ENCODE data around the gene MX1. TPM values are rescaled to one million over a fixed set of nuclear protein-coding genes. Genes with fewer than 3 reads are reported as not detected.

Gene MX1
- polyA plus RNA-seq, 2 of the 4 experiments (the other 2 are of a cell fraction), result 0.58 to 0.96 TPM

GRCh38 chr21:41429925-41430491 is 4.0 kb downstream of the MX1 start:
- H3K4me3 ChIP-seq, result no peak overlapping the region
- no peak for FAIRE-seq
- CTCF ChIA-PET, result no interaction called here
- TF ChIP-seq KDM5A (IDR thresholded peaks at IDR 0.05), result no peak
- no peak for TF ChIP-seq TFCP2L1 (CRISPR knock-in tag; IDR thresholded peaks at IDR 0.05)
- TF ChIP-seq, protein P1, sequence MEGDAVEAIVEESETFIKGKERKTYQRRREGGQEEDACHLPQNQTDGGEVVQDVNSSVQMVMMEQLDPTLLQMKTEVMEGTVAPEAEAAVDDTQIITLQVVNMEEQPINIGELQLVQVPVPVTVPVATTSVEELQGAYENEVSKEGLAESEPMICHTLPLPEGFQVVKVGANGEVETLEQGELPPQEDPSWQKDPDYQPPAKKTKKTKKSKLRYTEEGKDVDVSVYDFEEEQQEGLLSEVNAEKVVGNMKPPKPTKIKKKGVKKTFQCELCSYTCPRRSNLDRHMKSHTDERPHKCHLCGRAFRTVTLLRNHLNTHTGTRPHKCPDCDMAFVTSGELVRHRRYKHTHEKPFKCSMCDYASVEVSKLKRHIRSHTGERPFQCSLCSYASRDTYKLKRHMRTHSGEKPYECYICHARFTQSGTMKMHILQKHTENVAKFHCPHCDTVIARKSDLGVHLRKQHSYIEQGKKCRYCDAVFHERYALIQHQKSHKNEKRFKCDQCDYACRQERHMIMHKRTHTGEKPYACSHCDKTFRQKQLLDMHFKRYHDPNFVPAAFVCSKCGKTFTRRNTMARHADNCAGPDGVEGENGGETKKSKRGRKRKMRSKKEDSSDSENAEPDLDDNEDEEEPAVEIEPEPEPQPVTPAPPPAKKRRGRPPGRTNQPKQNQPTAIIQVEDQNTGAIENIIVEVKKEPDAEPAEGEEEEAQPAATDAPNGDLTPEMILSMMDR (IDR thresholded peaks at IDR 0.05), result no peak
- TF ChIP-seq NR3C1 (IDR thresholded peaks at IDR 0.05), result no peak
- TF ChIP-seq RAD21 (conservative IDR thresholded peaks at IDR 0.05 in 1 of 2, IDR thresholded peaks at IDR 0.05 in 1 of 2), result no peak
- TF ChIP-seq POLR2A (IDR thresholded peaks at IDR 0.05; ENCODE audit: low read length), result no peak
- TF ChIP-seq HDAC2 (IDR thresholded peaks at IDR 0.05), result no peak
- no peak for TF ChIP-seq PHF8 (IDR thresholded peaks at IDR 0.05; ENCODE audit: borderline replicate concordance, low read depth)
- TF ChIP-seq, protein P2, sequence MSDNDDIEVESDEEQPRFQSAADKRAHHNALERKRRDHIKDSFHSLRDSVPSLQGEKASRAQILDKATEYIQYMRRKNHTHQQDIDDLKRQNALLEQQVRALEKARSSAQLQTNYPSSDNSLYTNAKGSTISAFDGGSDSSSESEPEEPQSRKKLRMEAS (IDR thresholded peaks at IDR 0.05), result no peak
- no peak for TF ChIP-seq NFE2L2 (conservative IDR thresholded peaks at IDR 0.05; ENCODE audit: low read length)
- TF ChIP-seq RCOR1 (IDR thresholded peaks at IDR 0.05; ENCODE audit: low read depth, low read length), result no peak
- TF ChIP-seq HOXA7 (CRISPR knock-in tag; IDR thresholded peaks at IDR 0.05), result no peak
- TF ChIP-seq FOSL2 (IDR thresholded peaks at IDR 0.05), result no peak
- TF ChIP-seq FOSL2 (CRISPR knock-in tag; IDR thresholded peaks at IDR 0.05), result no peak
- no peak for TF ChIP-seq MAZ (IDR thresholded peaks at IDR 0.05; ENCODE audit: borderline replicate concordance, low read depth, low read length)
- no peak for TF ChIP-seq EHF (CRISPR knock-in tag; IDR thresholded peaks at IDR 0.05)
- DNase-seq (ENCODE audit: low read depth in 1 of 2, low spot score in 1 of 2), result no peak
- no peaks in the 10 kb centered on the region for H3K4me1 ChIP-seq
- no peaks in the 10 kb centered on the region for H3K9me3 ChIP-seq
- POLR2A ChIA-PET, result no interaction called here
- no peak overlapping the region for H3K27ac ChIP-seq
- 20% methylated on average over 9 of the region's 9 CpGs for WGBS (ENCODE audit: missing lambda C conversion rate)
- no peak for ATAC-seq
- no peak overlapping the region for H3K4me2 ChIP-seq

DNA sequence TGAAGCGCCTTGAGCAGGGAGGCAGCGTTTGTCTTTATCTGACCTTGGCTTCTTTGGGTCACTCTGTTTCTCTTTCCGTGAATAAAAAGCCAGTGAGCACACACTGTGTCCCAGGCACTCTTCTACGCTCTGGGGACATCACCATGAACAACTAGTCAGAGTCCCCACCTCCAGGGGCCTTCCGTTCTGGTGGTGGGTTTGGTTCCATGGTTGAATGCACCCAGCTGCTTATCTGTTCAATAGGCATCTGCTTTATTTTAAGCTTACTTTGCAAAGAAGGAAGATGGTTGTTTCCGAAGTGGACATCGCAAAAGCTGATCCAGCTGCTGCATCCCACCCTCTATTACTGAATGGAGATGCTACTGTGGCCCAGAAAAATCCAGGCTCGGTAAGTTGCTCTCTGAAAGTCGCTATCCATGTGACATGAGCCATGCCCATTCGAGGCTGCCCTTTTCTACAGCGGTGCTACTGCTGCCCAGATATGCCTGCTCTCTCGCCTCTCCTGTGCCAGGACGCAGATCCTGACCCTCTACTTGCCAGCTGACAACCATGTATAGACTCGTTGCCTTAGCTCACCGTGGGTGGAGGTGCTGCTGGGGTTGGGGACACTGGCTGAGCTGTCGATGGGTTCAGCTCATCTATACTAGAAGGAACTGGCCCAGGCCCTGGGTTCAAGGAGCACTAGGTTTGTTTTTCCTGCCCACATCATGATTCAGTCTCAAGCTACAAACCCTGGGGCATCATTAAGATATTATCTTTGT is 5.9 kb downstream of the MX1 start:
- H3K4me1 ChIP-seq, result no peaks in the 10 kb centered on the region
- CTCF ChIA-PET, result interaction anchor here (0.6 kb wide), 1 partner anchor 114 kb away, joined by 3 read pairs; no protein-coding TSS in a partner anchor
- H3K27ac ChIP-seq, result no peak overlapping the region
- POLR2A ChIA-PET, result interaction anchor here (0.6 kb wide), 1 partner anchor 12 kb away, joined by 3 read pairs; no protein-coding TSS in a partner anchor
- TF ChIP-seq CHD4 (IDR thresholded peaks at IDR 0.05; ENCODE audit: borderline replicate concordance) (no peak), HOXB13 (CRISPR knock-in tag; IDR thresholded peaks at IDR 0.05; ENCODE audit: low read depth) (no peak), ZC3H11A (IDR thresholded peaks at IDR 0.05) (no peak), RNF2 (IDR thresholded peaks at IDR 0.05; ENCODE audit: borderline replicate concordance, low read depth) (no peak), POLR2A (IDR thresholded peaks at IDR 0.05; ENCODE audit: low read length) (no peak), GATA3 (IDR thresholded peaks at IDR 0.05; ENCODE audit: borderline replicate concordance) (no peak), NFE2L2 (conservative IDR thresholded peaks at IDR 0.05; ENCODE audit: low read length) (no peak), RARB (CRISPR knock-in tag; IDR thresholded peaks at IDR 0.05) (no peak), PHF8 (IDR thresholded peaks at IDR 0.05; ENCODE audit: borderline replicate concordance, low read depth) (no peak), BHLHE40 (IDR thresholded peaks at IDR 0.05; ENCODE audit: low read depth, low read length) (no peak), ZNF302 (CRISPR knock-in tag; IDR thresholded peaks at IDR 0.05) (no peak), EHMT2 (IDR thresholded peaks at IDR 0.05; ENCODE audit: low read depth) (no peak), RFX5 (IDR thresholded peaks at IDR 0.05) (no peak), HDAC2 (IDR thresholded peaks at IDR 0.05) (no peak), RCOR1 (IDR thresholded peaks at IDR 0.05; ENCODE audit: low read depth, low read length) (no peak), NR3C1 (IDR thresholded peaks at IDR 0.05) (no peak)
- TF ChIP-seq, protein P2 (IDR thresholded peaks at IDR 0.05), result no peak
- TF ChIP-seq, protein P3, sequence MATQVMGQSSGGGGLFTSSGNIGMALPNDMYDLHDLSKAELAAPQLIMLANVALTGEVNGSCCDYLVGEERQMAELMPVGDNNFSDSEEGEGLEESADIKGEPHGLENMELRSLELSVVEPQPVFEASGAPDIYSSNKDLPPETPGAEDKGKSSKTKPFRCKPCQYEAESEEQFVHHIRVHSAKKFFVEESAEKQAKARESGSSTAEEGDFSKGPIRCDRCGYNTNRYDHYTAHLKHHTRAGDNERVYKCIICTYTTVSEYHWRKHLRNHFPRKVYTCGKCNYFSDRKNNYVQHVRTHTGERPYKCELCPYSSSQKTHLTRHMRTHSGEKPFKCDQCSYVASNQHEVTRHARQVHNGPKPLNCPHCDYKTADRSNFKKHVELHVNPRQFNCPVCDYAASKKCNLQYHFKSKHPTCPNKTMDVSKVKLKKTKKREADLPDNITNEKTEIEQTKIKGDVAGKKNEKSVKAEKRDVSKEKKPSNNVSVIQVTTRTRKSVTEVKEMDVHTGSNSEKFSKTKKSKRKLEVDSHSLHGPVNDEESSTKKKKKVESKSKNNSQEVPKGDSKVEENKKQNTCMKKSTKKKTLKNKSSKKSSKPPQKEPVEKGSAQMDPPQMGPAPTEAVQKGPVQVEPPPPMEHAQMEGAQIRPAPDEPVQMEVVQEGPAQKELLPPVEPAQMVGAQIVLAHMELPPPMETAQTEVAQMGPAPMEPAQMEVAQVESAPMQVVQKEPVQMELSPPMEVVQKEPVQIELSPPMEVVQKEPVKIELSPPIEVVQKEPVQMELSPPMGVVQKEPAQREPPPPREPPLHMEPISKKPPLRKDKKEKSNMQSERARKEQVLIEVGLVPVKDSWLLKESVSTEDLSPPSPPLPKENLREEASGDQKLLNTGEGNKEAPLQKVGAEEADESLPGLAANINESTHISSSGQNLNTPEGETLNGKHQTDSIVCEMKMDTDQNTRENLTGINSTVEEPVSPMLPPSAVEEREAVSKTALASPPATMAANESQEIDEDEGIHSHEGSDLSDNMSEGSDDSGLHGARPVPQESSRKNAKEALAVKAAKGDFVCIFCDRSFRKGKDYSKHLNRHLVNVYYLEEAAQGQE (IDR thresholded peaks at IDR 0.05), result no peak
- TF ChIP-seq, protein P4, sequence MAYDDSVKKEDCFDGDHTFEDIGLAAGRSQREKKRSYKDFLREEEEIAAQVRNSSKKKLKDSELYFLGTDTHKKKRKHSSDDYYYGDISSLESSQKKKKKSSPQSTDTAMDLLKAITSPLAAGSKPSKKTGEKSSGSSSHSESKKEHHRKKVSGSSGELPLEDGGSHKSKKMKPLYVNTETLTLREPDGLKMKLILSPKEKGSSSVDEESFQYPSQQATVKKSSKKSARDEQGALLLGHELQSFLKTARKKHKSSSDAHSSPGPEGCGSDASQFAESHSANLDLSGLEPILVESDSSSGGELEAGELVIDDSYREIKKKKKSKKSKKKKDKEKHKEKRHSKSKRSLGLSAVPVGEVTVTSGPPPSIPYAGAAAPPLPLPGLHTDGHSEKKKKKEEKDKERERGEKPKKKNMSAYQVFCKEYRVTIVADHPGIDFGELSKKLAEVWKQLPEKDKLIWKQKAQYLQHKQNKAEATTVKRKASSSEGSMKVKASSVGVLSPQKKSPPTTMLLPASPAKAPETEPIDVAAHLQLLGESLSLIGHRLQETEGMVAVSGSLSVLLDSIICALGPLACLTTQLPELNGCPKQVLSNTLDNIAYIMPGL (CRISPR knock-in tag; IDR thresholded peaks at IDR 0.05; ENCODE audit: borderline replicate concordance), result no peak
- DNase-seq (ENCODE audit: low read depth in 1 of 2, low spot score in 1 of 2) (no peak), ATAC-seq (no peak), FAIRE-seq (no peak)
- no peaks in the 10 kb centered on the region for H3K9me3 ChIP-seq
- H3K4me3 ChIP-seq, result no peak overlapping the region
- no peak overlapping the region for H3K4me2 ChIP-seq
- 54% methylated on average over 14 of the region's 16 CpGs for WGBS (ENCODE audit: missing lambda C conversion rate)
